ENCODE measurements around the gene RBMS1.

RBMS1 gene

GRCh38 chr2:160345071-160345764 is 148.4 kb downstream of the RBMS1 start:
- no peak for TF ChIP-seq CTCF (IDR thresholded peaks at IDR 0.05; ENCODE audit: low read depth, low read length, missing control alignments)
- DNase-seq (ENCODE audit: extremely low read depth, low read depth), result no peak
- no peak overlapping the region for H3K4me3 ChIP-seq (replicated peaks; ENCODE audit: low read depth, low read length)

- no peak for DNase-seq (ENCODE audit: extremely low read depth, low read depth)
- no peak overlapping the region for H3K4me3 ChIP-seq (replicated peaks; ENCODE audit: low read depth, low read length)
- no peak for TF ChIP-seq CTCF (IDR thresholded peaks at IDR 0.05; ENCODE audit: low read depth, low read length, missing control alignments)
These were observed 150.2 kb downstream of the RBMS1 start for GRCh38 chr2:160343404-160343803.

GRCh38 chr2:160339726-160340125 is 153.9 kb downstream of the RBMS1 start:
- TF ChIP-seq CTCF (IDR thresholded peaks at IDR 0.05; ENCODE audit: low read depth, low read length, missing control alignments), result no peak
- DNase-seq (ENCODE audit: extremely low read depth, low read depth), result no peak
- H3K4me3 ChIP-seq (replicated peaks; ENCODE audit: low read depth, low read length), result no peak overlapping the region

GRCh38 chr2:160338901-160339685 is 154.5 kb downstream of the RBMS1 start:
- H3K4me3 ChIP-seq (replicated peaks; ENCODE audit: low read depth, low read length), result no peak overlapping the region
- no peak for DNase-seq (ENCODE audit: extremely low read depth, low read depth)
- no peak for TF ChIP-seq CTCF (IDR thresholded peaks at IDR 0.05; ENCODE audit: low read depth, low read length, missing control alignments)

- DNase-seq (ENCODE audit: extremely low read depth, low read depth), result no peak
- H3K4me3 ChIP-seq (replicated peaks; ENCODE audit: low read depth, low read length), result no peak overlapping the region
- TF ChIP-seq CTCF (IDR thresholded peaks at IDR 0.05; ENCODE audit: low read depth, low read length, missing control alignments), result no peak
These were observed 155.9 kb downstream of the RBMS1 start for GRCh38 chr2:160337728-160338127.

GRCh38 chr2:160336635-160337034 is 157.0 kb downstream of the RBMS1 start:
- no peak overlapping the region for H3K4me3 ChIP-seq (replicated peaks; ENCODE audit: low read depth, low read length)
- TF ChIP-seq CTCF (IDR thresholded peaks at IDR 0.05; ENCODE audit: low read depth, low read length, missing control alignments), result no peak
- no peak for DNase-seq (ENCODE audit: extremely low read depth, low read depth)

Data from HFF-Myc (cell line).